Measurements from ENCODE around the gene TNFAIP2.
A peak's percentile ranks its signal among the peaks of the same experiment; 100 is the strongest.

The TNFAIP2 gene

GRCh38 chr14:103094406-103095209 lies 28.7 kb upstream of the TNFAIP2 start, which contains the start of gene EXOC3L4:
TSS of gene EXOC3L4 (plus strand) at chr14:103094725. CDS start at chr14:103100220, 5,495 bp downstream.
- DNase-seq: no peak

- no peak for DNase-seq
Observed at GRCh38 chr14:103095210-103095778, 28.0 kb upstream of the TNFAIP2 start.

- DNase-seq: no peak
Observed at GRCh38 chr14:103096387-103096786, 26.9 kb upstream of the TNFAIP2 start.

- DNase-seq: no peak
Observed at GRCh38 chr14:103097244-103097993, 25.8 kb upstream of the TNFAIP2 start.

- DNase-seq: no peak
Observed at GRCh38 chr14:103097994-103098957, 25.0 kb upstream of the TNFAIP2 start.

- DNase-seq: no peak
Observed at GRCh38 chr14:103099081-103099732, 24.1 kb upstream of the TNFAIP2 start.

- no peak for DNase-seq
Observed at GRCh38 chr14:103099733-103100280, 23.5 kb upstream of the TNFAIP2 start.

- DNase-seq: no peak
Observed at GRCh38 chr14:103100281-103101121, 22.8 kb upstream of the TNFAIP2 start.

GRCh38 chr14:103101257-103101962 lies 21.9 kb upstream of the TNFAIP2 start:
- DNase-seq: no peak

- no peak for DNase-seq
Observed at GRCh38 chr14:103101963-103102688, 21.1 kb upstream of the TNFAIP2 start.

GRCh38 chr14:103102689-103103260 lies 20.5 kb upstream of the TNFAIP2 start:
- DNase-seq: no peak

GRCh38 chr14:103103461-103104388 lies 19.5 kb upstream of the TNFAIP2 start:
- DNase-seq: peak; percentile 38

GRCh38 chr14:103104389-103104653 lies 18.9 kb upstream of the TNFAIP2 start:
- no peak for DNase-seq

- peak; percentile 55 for DNase-seq
Observed at GRCh38 chr14:103104654-103105452, 18.4 kb upstream of the TNFAIP2 start.

- DNase-seq: peak; percentile 78
Observed at GRCh38 chr14:103105580-103106150, 17.6 kb upstream of the TNFAIP2 start.

- no peak for DNase-seq
Observed at GRCh38 chr14:103107455-103107854, 15.8 kb upstream of the TNFAIP2 start.

Data from NCI-H1436 (cell line).